Uterus (tissue), 4 donors: ENCODE data around the gene ENOSF1. TPM values are rescaled to one million over a fixed set of nuclear protein-coding genes. Genes with fewer than 3 reads are reported as not detected.

Source experiments
- DNase-seq, 2 donors: peaks; one replicate each; pipeline ENCODE4 v3.0.0-alpha.2; 2019 to 2020
- H3K27ac ChIP-seq, 2 donors: fragments of 200-600 bp; sonication (generic); 1 replicate in 1 of 2; 2 replicates in 1 of 2; pipeline ENCODE4 v1.5.1; 2016 to 2018
- H3K27me3 ChIP-seq, 2 donors: fragments of 200-600 bp; sonication (generic); one replicate each; pipeline ENCODE4 v1.5.1; 2018 to 2019; ENCODE audit warnings: control low read depth in 1 of 2
- H3K36me3 ChIP-seq, 2 donors: fragments of 200-600 bp; sonication (generic); one replicate each; pipeline ENCODE4 v1.5.1; 2019; ENCODE audit warnings: control low read depth in 1 of 2
- H3K4me1 ChIP-seq, 2 donors: fragments of 200-600 bp; sonication (generic); one replicate each; pipeline ENCODE4 v1.5.1; 2018 to 2019; ENCODE audit warnings: control low read depth in 1 of 2
- H3K4me3 ChIP-seq, 2 donors: fragments of 200-600 bp; sonication (generic); 1 replicate in 1 of 2; 2 replicates in 1 of 2; pipeline ENCODE4 v1.5.1; 2018 to 2019; ENCODE audit warnings: mild to moderate bottlenecking in 1 of 2
- H3K9me3 ChIP-seq, 2 donors: fragments of 200-600 bp; sonication (generic); one replicate each; pipeline ENCODE4 v1.5.1; 2019; ENCODE audit warnings: control low read depth in 1 of 2
- CTCF ChIP-seq, 4 experiments: fragments of 200-600 bp in 2 of 4; fragments of 450-650 bp in 2 of 4; sonication (generic) in 2 of 4; IDR thresholded peaks; one replicate each; pipeline ENCODE4 v1.5.1; 2016 to 2019; ENCODE audit warnings: antibody characterized with exemption in 4 of 4, mild to moderate bottlenecking in 2 of 4, moderate library complexity in 1 of 4
- POLR2A ChIP-seq, 2 donors: fragments of 450-650 bp; IDR thresholded peaks; one replicate each; pipeline ENCODE4 v1.6.1; 2016; ENCODE audit warnings: antibody characterized with exemption in 2 of 2, mild to moderate bottlenecking in 1 of 2, moderate library complexity in 1 of 2
- intact Hi-C: fragments of 100-400 bp; cut with DNase I; formaldehyde crosslinking; loops from one replicate; pipeline ENCODE4 v1.15.1; 2023; ENCODE audit warnings: low total_unique reads
- total RNA-seq, 4 donors: library from RNA; depleted of rRNA in 3 of 4; stranded (reverse); fragments of >200 nt in 3 of 4; gene quantifications; one replicate each; pipeline versions ENCODE4 v1.1.0 to v1.2.4, GENCODE V29; 2014 to 2023
- donor health status: DM: yes; HTN: yes; CAD: no.

ENOSF1 gene
- total RNA-seq, 4 donors from 2014 or later: 12.0 to 110 (median 38.5) TPM

GRCh38 chr18:711657-712400, 601 bp downstream of the ENOSF1 start:
- intact Hi-C loops: no loop called here
- no peaks in the 10 kb centered on the region for H3K9me3 ChIP-seq

DNA sequence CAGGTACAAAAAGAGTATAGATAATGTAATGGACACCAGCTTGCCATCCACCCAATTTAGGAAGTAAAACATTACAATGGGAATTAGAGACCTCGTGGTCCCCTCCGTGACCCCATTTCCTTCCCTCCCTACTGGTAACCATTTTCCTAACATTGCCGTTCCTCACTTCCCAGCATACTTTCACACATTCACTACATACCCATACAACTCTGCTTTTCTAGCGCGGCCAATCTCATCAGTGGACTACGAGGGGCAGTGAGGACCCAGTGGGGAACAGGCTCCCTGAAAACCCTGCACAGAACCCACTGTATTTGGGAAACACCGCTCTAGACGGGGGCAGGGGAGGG, 1.1 kb downstream of the ENOSF1 start:
- no peaks in the 10 kb centered on the region for H3K27me3 ChIP-seq
- H3K9me3 ChIP-seq: no peaks in the 10 kb centered on the region
- peak overlapping the region; percentile 73 to 82 for H3K27ac ChIP-seq
- TF ChIP-seq CTCF (IDR thresholded peaks at IDR 0.05): no peak
- no peak for TF ChIP-seq POLR2A (IDR thresholded peaks at IDR 0.05)
- peak overlapping the region; percentile 67 to 72 for H3K4me3 ChIP-seq
- no peak for DNase-seq
- intact Hi-C loops: no loop called here
- no peaks in the 10 kb centered on the region for H3K36me3 ChIP-seq
- H3K4me1 ChIP-seq: peaks cover 3 to 7% of the 10 kb centered on the region in 2 donors

More at GRCh38 chr18:711657-712400, 601 bp downstream of the ENOSF1 start:
- Histone ChIP-seq H3K4me1 (peaks cover 3 to 7% of the 10 kb centered on the region in 2 donors), H3K27ac (peak overlapping the region; percentile 73 to 82), H3K4me3 (peak overlapping the region; percentile 67 to 72), H3K36me3 (no peaks in the 10 kb centered on the region), H3K27me3 (no peaks in the 10 kb centered on the region)
- TF ChIP-seq CTCF (IDR thresholded peaks at IDR 0.05): no peak
- no peak for TF ChIP-seq POLR2A (IDR thresholded peaks at IDR 0.05)
- peak; percentile 75 to 79 for DNase-seq

- DNase-seq: no peak
- Histone ChIP-seq H3K9me3 (no peaks in the 10 kb centered on the region), H3K27ac (peak overlapping the region; percentile 73 to 82), H3K36me3 (no peaks in the 10 kb centered on the region), H3K4me3 (peak overlapping the region in 1 of 2 donors; percentile 67), H3K27me3 (no peaks in the 10 kb centered on the region), H3K4me1 (peaks cover 3 to 7% of the 10 kb centered on the region in 2 donors)
- TF ChIP-seq POLR2A (IDR thresholded peaks at IDR 0.05): no peak
- no peak for TF ChIP-seq CTCF (IDR thresholded peaks at IDR 0.05)
- intact Hi-C loops: no loop called here
Observed at GRCh38 chr18:710418-711300, 1.8 kb downstream of the ENOSF1 start.

DNA sequence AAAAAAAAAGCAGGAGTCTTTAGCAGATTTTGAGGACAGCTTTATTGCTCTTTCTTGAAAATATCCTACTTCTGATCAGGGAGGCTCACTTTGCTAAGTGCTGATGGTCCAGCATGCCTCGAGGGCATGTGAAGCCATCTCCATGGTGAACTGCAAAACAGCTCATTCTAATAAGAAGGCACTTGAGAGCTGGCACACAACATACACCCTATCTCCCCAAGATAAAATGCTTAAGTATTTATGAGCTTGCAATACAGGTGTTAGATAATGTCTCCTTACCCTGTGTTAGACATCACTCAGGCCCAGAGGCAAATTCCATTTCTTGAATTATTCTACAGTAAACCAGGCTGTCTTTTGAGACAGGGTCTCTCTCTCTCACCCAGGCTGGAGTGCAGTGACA, 2.7 kb downstream of the ENOSF1 start:
- intact Hi-C loops: no loop called here
- no peak for DNase-seq
- Histone ChIP-seq H3K27me3 (no peaks in the 10 kb centered on the region), H3K4me3 (no peak overlapping the region), H3K4me1 (peaks cover 3 to 7% of the 10 kb centered on the region in 2 donors), H3K27ac (no peak overlapping the region), H3K36me3 (no peaks in the 10 kb centered on the region), H3K9me3 (no peaks in the 10 kb centered on the region)
- no peak for TF ChIP-seq CTCF (IDR thresholded peaks at IDR 0.05)
- no peak for TF ChIP-seq POLR2A (IDR thresholded peaks at IDR 0.05)

GRCh38 chr18:708096-708495, 4.3 kb downstream of the ENOSF1 start:
- intact Hi-C loops: no loop called here
- Histone ChIP-seq H3K27ac (no peak overlapping the region), H3K36me3 (no peaks in the 10 kb centered on the region), H3K4me3 (no peak overlapping the region), H3K27me3 (no peaks in the 10 kb centered on the region), H3K9me3 (no peaks in the 10 kb centered on the region), H3K4me1 (peaks cover 3 to 7% of the 10 kb centered on the region in 2 donors)
- TF ChIP-seq POLR2A (IDR thresholded peaks at IDR 0.05): no peak
- TF ChIP-seq CTCF (IDR thresholded peaks at IDR 0.05): no peak
- no peak for DNase-seq
